Omental fat pad (tissue), 4 donors: ENCODE data around the gene OR52E5. TPM values are rescaled to one million over a fixed set of nuclear protein-coding genes. Genes with fewer than 3 reads are reported as not detected.

Source experiments
- total RNA-seq, 4 donors: library from RNA; depleted of rRNA; stranded (reverse); fragments of >200 nt; gene quantifications; one replicate each; pipeline ENCODE4 v1.1.0, GENCODE V29; 2016

OR52E5 gene
- total RNA-seq, 4 donors from 2014 or later = not detected

Other genes starting within 250 kb of the OR52E5 start
- 10 to 100 TPM; 18.0 to 24.4 (median 21.1) TPM for gene TRIM5, start 208.1 kb upstream of the OR52E5 start, total RNA-seq
- 100 to 1,000 TPM in 1 of 4 donors, 10 to 100 TPM in 3; 22.3 to 163 (median 55.7) TPM for gene TRIM22, start 203.4 kb upstream of the OR52E5 start, total RNA-seq
- gene OR56B1, start 156.8 kb upstream of the OR52E5 start, total RNA-seq = under 1 TPM in 1 of 4 donors, not detected in 3; 0.47 TPM
- gene OR52N4, start 139.0 kb upstream of the OR52E5 start, total RNA-seq = under 1 TPM in 1 of 4 donors, not detected in 3; 0.72 TPM
- gene OR52N5, start 109.9 kb upstream of the OR52E5 start, total RNA-seq = 10 to 100 TPM in 1 of 4 donors, not detected in 3; 11.9 TPM
- gene OR52N1, start 101.9 kb upstream of the OR52E5 start, total RNA-seq = 10 to 100 TPM in 1 of 4 donors, 1 to 10 TPM in 1, under 1 TPM in 1, not detected in 1; 0.46 to 13.9 (median 2.4) TPM
- gene OR52N2, start 84.3 kb upstream of the OR52E5 start, total RNA-seq = not detected
- not detected for gene OR52E6, start 51.3 kb upstream of the OR52E5 start, total RNA-seq
- not detected for gene OR52E8, start 35.5 kb upstream of the OR52E5 start, total RNA-seq
- gene OR52E4, start 12.6 kb upstream of the OR52E5 start, total RNA-seq = not detected
- not detected for gene OR56A3, start 49.0 kb downstream of the OR52E5 start, total RNA-seq
- not detected for gene OR56A5, start 75.3 kb downstream of the OR52E5 start, total RNA-seq
- not detected for gene OR52L1, start 93.8 kb downstream of the OR52E5 start, total RNA-seq
- gene OR56A4, start 113.7 kb downstream of the OR52E5 start, total RNA-seq = not detected
- under 1 TPM in 1 of 4 donors, not detected in 3; 0.06 TPM for gene OR56A1, start 137.6 kb downstream of the OR52E5 start, total RNA-seq
- not detected for gene OR56B4, start 214.5 kb downstream of the OR52E5 start, total RNA-seq